HCT116 (cell line): ENCODE results near the gene ZNF594. TPM values are rescaled to one million over a fixed set of nuclear protein-coding genes. Genes with fewer than 3 reads are reported as not detected.
"Not testable (repeated sequence)": the region's sequence is repeated elsewhere in the genome, so short reads cannot be mapped to it uniquely, and the experiment has no call there.

ENCODE experiments used
- ATAC-seq: fragments of 200-7000 bp; cut with Tn5 transposase; 2 replicates; pipeline ENCODE4 v1.9.1; 2020; ENCODE audit warnings: mild to moderate bottlenecking, moderate library complexity
- BruUV-seq: library from RNA; stranded (reverse); fragments of 400-500 nt; replicated peaks from 2 replicates; lab custom pipeline; 2021; lab: Mats Ljungman, UMichigan
- CTCF ChIA-PET: fragments of 300-600 bp; sonication (Branson Sonifier 250); formaldehyde crosslinking; loops from one replicate; lab custom pipeline; 2021; ENCODE audit warnings: antibody characterized with exemption; lab: Charles Lee
- POLR2A ChIA-PET: fragments of 300-600, 350-600 bp; sonication (Branson Sonifier 250); formaldehyde crosslinking; loops from one replicate; lab custom pipeline; 2021; ENCODE audit warnings: antibody characterized with exemption; lab: Charles Lee
- RAD21 ChIA-PET, 2 experiments: fragments of 300-600 bp; sonication (Branson Sonifier 250); formaldehyde crosslinking; loops; one replicate each; lab custom pipeline; 2023; ENCODE audit warnings: low total read pairs in 2 of 2; ENCODE audit not compliant: uncharacterized antibody in 2 of 2, unreplicated experiment in 2 of 2, low non-redundant PET in 1 of 2; lab: Charles Lee
- DNase-seq: peaks from one replicate; pipeline ENCODE4 v3.0.0-alpha.2; 2010; ENCODE audit warnings: low read depth, low spot score
- H2AFZ ChIP-seq: fragments of 200-600 bp; shearing (Covaris generic), sonication (generic); 2 replicates; pipeline ENCODE4 v1.6.1; 2017; ENCODE audit warnings: low read depth, mixed run types, mixed read lengths, antibody characterized with exemption, low read length; ENCODE audit not compliant: poor library complexity, severe bottlenecking
- H3K27ac ChIP-seq: 2 replicates; pipeline ENCODE4 v1.5.1; 2012; ENCODE audit warnings: low read depth, low read length
- H3K27me3 ChIP-seq: fragments of 200-600 bp; sonication (generic); 2 replicates; pipeline ENCODE4 v1.6.1; 2016; ENCODE audit warnings: mixed run types, low read length, mixed read lengths; ENCODE audit not compliant: insufficient read depth
- H3K36me3 ChIP-seq, 2 experiments: fragments of 200-500 bp in 1 of 2; fragments of 200-600 bp in 1 of 2; sonication (Bioruptor generic) in 1 of 2; sonication (generic) in 1 of 2; 2 replicates each; pipeline versions ENCODE4 v1.5.1 to v1.6.1; 2014 to 2016; ENCODE audit warnings: low read length in 2 of 2, inconsistent platforms in 1 of 2, mixed read lengths in 1 of 2, mixed run types in 1 of 2; ENCODE audit not compliant: insufficient read depth in 2 of 2, control insufficient read depth in 1 of 2
- H3K4me1 ChIP-seq, 2 experiments: fragments of 200-600 bp in 1 of 2; sonication (generic) in 1 of 2; 2 replicates each; pipeline versions ENCODE4 v1.5.1 to v1.6.1; 2012 to 2017; ENCODE audit warnings: low read length in 2 of 2, inconsistent platforms in 1 of 2, mild to moderate bottlenecking in 1 of 2, mixed read lengths in 1 of 2, mixed run types in 1 of 2, moderate library complexity in 1 of 2; ENCODE audit not compliant: insufficient read depth in 2 of 2, control insufficient read depth in 1 of 2
- H3K4me2 ChIP-seq: fragments of 200-600 bp; sonication (generic); 2 replicates; pipeline ENCODE4 v1.6.1; 2017; ENCODE audit warnings: mixed run types, low read length, mixed read lengths
- H3K4me3 ChIP-seq, 2 experiments: fragments of 200-600 bp in 1 of 2; sonication (generic) in 1 of 2; replicated peaks in 1 of 2; 2 replicates each; pipeline ENCODE4 v1.5.1; 2011 to 2016; ENCODE audit warnings: low read length in 2 of 2, control low read depth in 1 of 2, low read depth in 1 of 2, mild to moderate bottlenecking in 1 of 2, mixed read lengths in 1 of 2, mixed run types in 1 of 2
- H3K79me2 ChIP-seq: fragments of 200-600 bp; sonication (generic); 2 replicates; pipeline ENCODE4 v1.6.1; 2017; ENCODE audit warnings: mild to moderate bottlenecking, mixed run types, low read length, moderate library complexity, mixed read lengths; ENCODE audit not compliant: insufficient read depth
- H3K9ac ChIP-seq: fragments of 200-600 bp; sonication (generic); 2 replicates; pipeline ENCODE4 v1.6.1; 2016; ENCODE audit warnings: low read length, mixed read lengths
- H3K9me2 ChIP-seq: fragments of 200-600 bp; sonication (generic), shearing (Covaris generic); 2 replicates; pipeline ENCODE4 v1.6.1; 2017; ENCODE audit warnings: mixed run types, mild to moderate bottlenecking, moderate library complexity; ENCODE audit not compliant: insufficient read depth
- H3K9me3 ChIP-seq, 2 experiments: fragments of 200-500 bp in 1 of 2; fragments of 200-600 bp in 1 of 2; sonication (Bioruptor generic) in 1 of 2; sonication (generic) in 1 of 2; 2 replicates each; pipeline ENCODE4 v1.6.1; 2014 to 2017; ENCODE audit warnings: low read length in 2 of 2, mixed read lengths in 2 of 2, inconsistent platforms in 1 of 2, low read depth in 1 of 2, mild to moderate bottlenecking in 1 of 2, mixed run types in 1 of 2, moderate library complexity in 1 of 2; ENCODE audit not compliant: control insufficient read depth in 1 of 2, insufficient read depth in 1 of 2
- H4K20me1 ChIP-seq: fragments of 200-600 bp; sonication (generic), shearing (Covaris generic); 2 replicates; pipeline ENCODE4 v1.6.1; 2017; ENCODE audit warnings: mixed run types, mild to moderate bottlenecking, moderate library complexity; ENCODE audit not compliant: insufficient read depth
- CEBPB ChIP-seq: IDR thresholded peaks from 2 replicates; pipeline ENCODE4 v1.6.1; 2012; ENCODE audit warnings: low read depth
- EZH2 ChIP-seq: fragments of 200-600 bp; sonication (generic); IDR thresholded peaks from 2 replicates; pipeline ENCODE4 v1.6.1; 2017; ENCODE audit warnings: antibody characterized with exemption, mixed run types
- POLR2AphosphoS5 ChIP-seq: IDR thresholded peaks from 2 replicates; pipeline ENCODE4 v1.6.1; 2011; ENCODE audit warnings: mild to moderate bottlenecking, low read depth, low read length, moderate library complexity
- SIN3A ChIP-seq: IDR thresholded peaks from 2 replicates; pipeline ENCODE4 v1.6.1; 2012; ENCODE audit warnings: low read depth
- TCF7L2 ChIP-seq: IDR thresholded peaks from 2 replicates; pipeline ENCODE4 v1.7.0; 2011; ENCODE audit warnings: borderline replicate concordance, inconsistent platforms; ENCODE audit not compliant: insufficient read depth, insufficient read length; ENCODE audit errors: extremely low read depth
- intact Hi-C: fragments of 100-400 bp; cut with micrococcal nuclease; formaldehyde crosslinking; loops from 2 replicates; pipeline ENCODE4 v1.10.0; 2022
- total RNA-seq: library from RNA; stranded (reverse); gene quantifications from one replicate; pipeline ENCODE4 v1.2.1, GENCODE V29; 2021; ENCODE audit not compliant: unreplicated experiment
- TF ChIP-seq, protein P1 (sequence below), 3 experiments: fragments of 200-600 bp in 1 of 3; sonication (generic) in 1 of 3; IDR thresholded peaks in 2 of 3; conservative IDR thresholded peaks in 1 of 3; 2 replicates each; pipeline ENCODE4 v1.5.1; 2012 to 2017; ENCODE audit warnings: low read depth in 2 of 3, low read length in 2 of 3, antibody characterized with exemption in 1 of 3, borderline replicate concordance in 1 of 3, control low read depth in 1 of 3, mild to moderate bottlenecking in 1 of 3, mixed read lengths in 1 of 3, mixed run types in 1 of 3, moderate library complexity in 1 of 3; ENCODE audit not compliant: insufficient read depth in 1 of 3

ZNF594 gene
- total RNA-seq, 1 experiment from 2014 or later, result 8.3 TPM

GRCh38 chr17:5142877-5143276, 48.8 kb downstream of the ZNF594 start:
- H2AFZ ChIP-seq, H3K27ac ChIP-seq, H3K4me3 ChIP-seq, H3K4me2 ChIP-seq, intact Hi-C loops, POLR2A ChIA-PET, H3K36me3 ChIP-seq, H3K9ac ChIP-seq, CTCF ChIA-PET, BruUV-seq, H3K79me2 ChIP-seq, H3K9me2 ChIP-seq, RAD21 ChIA-PET, H4K20me1 ChIP-seq, H3K9me3 ChIP-seq, H3K4me1 ChIP-seq, ATAC-seq, H3K27me3 ChIP-seq, DNase-seq: not testable (repeated sequence)

DNA sequence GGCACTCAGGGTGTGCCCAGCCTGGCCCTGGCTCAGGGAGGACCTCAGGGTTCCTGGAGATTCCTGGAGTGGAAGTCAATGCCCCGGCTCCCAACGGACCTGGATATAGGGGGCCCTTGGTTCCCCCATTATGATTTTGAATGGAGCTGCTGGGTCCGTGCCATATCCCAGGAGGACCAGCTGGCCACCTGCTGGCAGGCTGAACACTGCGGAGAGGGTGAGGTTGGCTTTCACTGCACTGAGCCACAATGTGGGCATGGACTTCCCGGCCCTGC, 52.3 kb downstream of the ZNF594 start:
- no peaks in the 10 kb centered on the region for H3K9me3 ChIP-seq
- intact Hi-C loops, result no loop called here
- H3K27me3 ChIP-seq, result no peaks in the 10 kb centered on the region
- no peaks in the 10 kb centered on the region for H3K79me2 ChIP-seq
- BruUV-seq, result no TSS peak
- no peak overlapping the region for H3K27ac ChIP-seq
- no peak overlapping the region for H3K9ac ChIP-seq
- no peaks in the 10 kb centered on the region for H3K4me1 ChIP-seq
- ChIA-PET CTCF (no interaction called here), POLR2A (no interaction called here)
- no peaks in the 10 kb centered on the region for H4K20me1 ChIP-seq
- no peaks in the 10 kb centered on the region for H3K9me2 ChIP-seq
- no peak overlapping the region for H3K4me3 ChIP-seq
- H2AFZ ChIP-seq, result no peak overlapping the region
- DNase-seq, result no peak
- no peak for ATAC-seq
- no peak overlapping the region for H3K4me2 ChIP-seq
- H3K36me3 ChIP-seq, result no peaks in the 10 kb centered on the region
- no peak for TF ChIP-seq TCF7L2
- no peak for TF ChIP-seq POLR2AphosphoS5
- TF ChIP-seq, protein P1, sequence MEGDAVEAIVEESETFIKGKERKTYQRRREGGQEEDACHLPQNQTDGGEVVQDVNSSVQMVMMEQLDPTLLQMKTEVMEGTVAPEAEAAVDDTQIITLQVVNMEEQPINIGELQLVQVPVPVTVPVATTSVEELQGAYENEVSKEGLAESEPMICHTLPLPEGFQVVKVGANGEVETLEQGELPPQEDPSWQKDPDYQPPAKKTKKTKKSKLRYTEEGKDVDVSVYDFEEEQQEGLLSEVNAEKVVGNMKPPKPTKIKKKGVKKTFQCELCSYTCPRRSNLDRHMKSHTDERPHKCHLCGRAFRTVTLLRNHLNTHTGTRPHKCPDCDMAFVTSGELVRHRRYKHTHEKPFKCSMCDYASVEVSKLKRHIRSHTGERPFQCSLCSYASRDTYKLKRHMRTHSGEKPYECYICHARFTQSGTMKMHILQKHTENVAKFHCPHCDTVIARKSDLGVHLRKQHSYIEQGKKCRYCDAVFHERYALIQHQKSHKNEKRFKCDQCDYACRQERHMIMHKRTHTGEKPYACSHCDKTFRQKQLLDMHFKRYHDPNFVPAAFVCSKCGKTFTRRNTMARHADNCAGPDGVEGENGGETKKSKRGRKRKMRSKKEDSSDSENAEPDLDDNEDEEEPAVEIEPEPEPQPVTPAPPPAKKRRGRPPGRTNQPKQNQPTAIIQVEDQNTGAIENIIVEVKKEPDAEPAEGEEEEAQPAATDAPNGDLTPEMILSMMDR (IDR thresholded peaks at IDR 0.05 in 2 of 3, conservative IDR thresholded peaks at IDR 0.05 in 1 of 3; ENCODE audit: borderline replicate concordance in 1 of 3, insufficient read depth in 1 of 3, low read depth in 2 of 3, low read length in 2 of 3), result no peak
- no peak for TF ChIP-seq EZH2
- no peak for TF ChIP-seq SIN3A
- TF ChIP-seq CEBPB, result no peak
- TF ChIP-seq, all 23 proteins: peak for 0
- RAD21 ChIA-PET, result no interaction called here
